Measurements from ENCODE around the gene HIGD2B. TPM values are rescaled to one million over a fixed set of nuclear protein-coding genes. Genes with fewer than 3 reads are reported as not detected.
"Not testable (repeated sequence)": the region's sequence is repeated elsewhere in the genome, so short reads cannot be mapped to it uniquely, and the experiment has no call there.

HIGD2B gene
- total RNA-seq, 1 experiment from 2014 or later = 0.11 TPM

GRCh38 chr15:72688697-72689096 lies 2.7 kb upstream of the HIGD2B start:
- in situ Hi-C loops (cut with HindIII; ENCODE audit: low pct_unique_long_range_greater_than_20kb, low sequenced_read_pairs) = no loop called here
- no peak for DNase-seq (ENCODE audit: low read depth, low spot score)

GRCh38 chr15:72685301-72685924 lies 569 bp downstream of the HIGD2B start:
- DNase-seq (ENCODE audit: low read depth, low spot score) = no peak

GRCh38 chr15:72682772-72683171 lies 3.2 kb downstream of the HIGD2B start:
- in situ Hi-C loops (cut with HindIII; ENCODE audit: low pct_unique_long_range_greater_than_20kb, low sequenced_read_pairs) = no loop called here
- DNase-seq (ENCODE audit: low read depth, low spot score) = no peak

More at GRCh38 chr15:72685301-72685924, 569 bp downstream of the HIGD2B start:
- in situ Hi-C loops (cut with HindIII; ENCODE audit: low pct_unique_long_range_greater_than_20kb, low sequenced_read_pairs) = no loop called here

GRCh38 chr15:72680931-72681330 lies 5.1 kb downstream of the HIGD2B start:
- DNase-seq (ENCODE audit: low read depth, low spot score) = no peak
- in situ Hi-C loops (cut with HindIII; ENCODE audit: low pct_unique_long_range_greater_than_20kb, low sequenced_read_pairs) = no loop called here

GRCh38 chr15:72676838-72677237 lies 9.1 kb downstream of the HIGD2B start:
- no peak for DNase-seq (ENCODE audit: low read depth, low spot score)
- in situ Hi-C loops (cut with HindIII; ENCODE audit: low pct_unique_long_range_greater_than_20kb, low sequenced_read_pairs) = no loop called here

GRCh38 chr15:72671525-72671924 lies 14.5 kb downstream of the HIGD2B start:
- in situ Hi-C loops (cut with HindIII; ENCODE audit: low pct_unique_long_range_greater_than_20kb, low sequenced_read_pairs) = no loop called here
- DNase-seq (ENCODE audit: low read depth, low spot score) = no peak

GRCh38 chr15:72670656-72671352 lies 15.2 kb downstream of the HIGD2B start:
- in situ Hi-C loops (cut with HindIII; ENCODE audit: low pct_unique_long_range_greater_than_20kb, low sequenced_read_pairs) = not testable (repeated sequence)
- DNase-seq (ENCODE audit: low read depth, low spot score) = peak; percentile 83

- DNase-seq (ENCODE audit: low read depth, low spot score); in situ Hi-C loops (cut with HindIII; ENCODE audit: low pct_unique_long_range_greater_than_20kb, low sequenced_read_pairs): not testable (repeated sequence)
These were observed 16.2 kb downstream of the HIGD2B start for GRCh38 chr15:72669803-72670202.

- in situ Hi-C loops (cut with HindIII; ENCODE audit: low pct_unique_long_range_greater_than_20kb, low sequenced_read_pairs); DNase-seq (ENCODE audit: low read depth, low spot score): not testable (repeated sequence)
These were observed 20.3 kb downstream of the HIGD2B start for GRCh38 chr15:72665706-72666105.

GRCh38 chr15:72663931-72664330 lies 22.1 kb downstream of the HIGD2B start:
- in situ Hi-C loops (cut with HindIII; ENCODE audit: low pct_unique_long_range_greater_than_20kb, low sequenced_read_pairs); DNase-seq (ENCODE audit: low read depth, low spot score): not testable (repeated sequence)

GRCh38 chr15:72661081-72661480 lies 24.9 kb downstream of the HIGD2B start:
- in situ Hi-C loops (cut with HindIII; ENCODE audit: low pct_unique_long_range_greater_than_20kb, low sequenced_read_pairs); DNase-seq (ENCODE audit: low read depth, low spot score): not testable (repeated sequence)

- DNase-seq (ENCODE audit: low read depth, low spot score); in situ Hi-C loops (cut with HindIII; ENCODE audit: low pct_unique_long_range_greater_than_20kb, low sequenced_read_pairs): not testable (repeated sequence)
These were observed 30.0 kb downstream of the HIGD2B start for GRCh38 chr15:72656014-72656413.

- DNase-seq (ENCODE audit: low read depth, low spot score); in situ Hi-C loops (cut with HindIII; ENCODE audit: low pct_unique_long_range_greater_than_20kb, low sequenced_read_pairs): not testable (repeated sequence)
These were observed 31.6 kb downstream of the HIGD2B start, which contains the start of gene GOLGA6B for GRCh38 chr15:72654397-72654796. Gene GOLGA6B, plus strand, starts transcription at chr15:72654697. Its CDS starts 41 bp downstream, at chr15:72654738.

- in situ Hi-C loops (cut with HindIII; ENCODE audit: low pct_unique_long_range_greater_than_20kb, low sequenced_read_pairs) = not testable (repeated sequence)
These were observed 37.2 kb downstream of the HIGD2B start for GRCh38 chr15:72648631-72649253.

GRCh38 chr15:72642271-72642670 lies 43.7 kb downstream of the HIGD2B start:
- in situ Hi-C loops (cut with HindIII; ENCODE audit: low pct_unique_long_range_greater_than_20kb, low sequenced_read_pairs); DNase-seq (ENCODE audit: low read depth, low spot score): not testable (repeated sequence)

More at GRCh38 chr15:72648631-72649253, 37.2 kb downstream of the HIGD2B start:
- not testable (repeated sequence) for DNase-seq (ENCODE audit: low read depth, low spot score)

- DNase-seq (ENCODE audit: low read depth, low spot score); in situ Hi-C loops (cut with HindIII; ENCODE audit: low pct_unique_long_range_greater_than_20kb, low sequenced_read_pairs): not testable (repeated sequence)
These were observed 46.1 kb downstream of the HIGD2B start for GRCh38 chr15:72639759-72640483.

GRCh38 chr15:72636519-72637282 lies 49.3 kb downstream of the HIGD2B start:
- in situ Hi-C loops (cut with HindIII; ENCODE audit: low pct_unique_long_range_greater_than_20kb, low sequenced_read_pairs) = not testable (repeated sequence)
- peak; percentile 61 for DNase-seq (ENCODE audit: low read depth, low spot score)
